HG02623 (cell line): ENCODE results near the gene FOXP1.
A peak's percentile ranks its signal among the peaks of the same experiment; 100 is the strongest.

ENCODE experiments used
- ATAC-seq: cut with Tn5 transposase; IDR thresholded peaks from one replicate; pipeline ENCODE4 v1.9.1; 2021; ENCODE audit warnings: moderate library complexity; ENCODE audit not compliant: unreplicated experiment

The FOXP1 gene

DNA sequence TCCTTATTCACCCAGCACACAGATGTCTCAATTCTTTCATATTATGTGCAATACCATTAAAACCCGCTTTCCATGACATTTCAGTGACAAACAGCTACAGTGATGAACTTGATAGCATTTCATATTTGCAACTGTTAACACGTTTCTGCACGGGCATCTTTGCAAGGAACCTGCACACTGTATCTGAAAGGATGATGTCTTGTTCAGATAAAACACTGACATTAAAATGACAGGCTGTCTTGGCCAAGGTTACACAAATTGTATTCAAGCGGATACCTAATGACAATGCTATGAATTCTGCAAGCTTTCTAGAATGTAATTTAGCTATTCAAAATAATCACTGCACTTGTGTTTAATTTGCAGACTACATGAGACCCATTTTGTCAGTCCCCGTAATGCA is 529.2 kb downstream of the FOXP1 start:
- no peak for ATAC-seq

DNA sequence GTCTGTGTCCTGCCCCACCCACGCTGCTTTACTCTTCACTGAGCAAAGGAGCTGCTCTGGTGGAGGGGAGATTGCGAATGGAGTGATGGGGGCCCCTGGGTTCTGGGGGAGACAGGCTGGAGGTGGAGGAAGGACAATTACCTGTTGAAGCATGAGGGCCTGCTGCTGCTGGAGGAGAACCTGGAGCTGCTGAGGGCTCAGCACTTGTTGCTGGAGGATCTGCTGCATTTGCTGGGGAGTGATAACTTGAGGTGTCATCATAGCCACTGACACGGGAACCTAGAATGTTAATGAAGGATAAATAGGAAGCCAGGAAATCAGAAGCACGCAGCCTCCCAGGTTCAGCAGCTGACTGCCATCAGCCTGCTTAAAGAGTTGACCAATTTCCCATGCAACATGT is 530.0 kb downstream of the FOXP1 start:
- ATAC-seq = no peak

DNA sequence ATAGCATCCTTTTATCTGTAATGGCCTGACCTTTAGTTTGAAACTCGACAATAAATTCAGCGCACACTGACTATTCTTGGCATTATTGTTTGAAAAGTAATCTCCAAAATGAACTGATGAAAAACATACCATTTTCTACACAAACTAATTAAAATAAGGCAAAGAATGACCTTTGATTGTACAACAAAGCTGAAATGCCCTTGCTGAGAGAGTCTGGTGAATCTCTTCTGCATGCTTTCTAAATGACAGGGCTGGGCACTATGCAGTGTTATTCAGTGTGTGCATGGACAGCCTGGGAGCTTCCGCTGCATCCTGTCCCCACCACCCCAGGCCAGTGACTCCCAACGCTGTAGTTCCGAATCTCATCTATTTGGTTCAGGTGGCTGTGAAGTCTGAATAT is 530.8 kb downstream of the FOXP1 start:
- no peak for ATAC-seq

DNA sequence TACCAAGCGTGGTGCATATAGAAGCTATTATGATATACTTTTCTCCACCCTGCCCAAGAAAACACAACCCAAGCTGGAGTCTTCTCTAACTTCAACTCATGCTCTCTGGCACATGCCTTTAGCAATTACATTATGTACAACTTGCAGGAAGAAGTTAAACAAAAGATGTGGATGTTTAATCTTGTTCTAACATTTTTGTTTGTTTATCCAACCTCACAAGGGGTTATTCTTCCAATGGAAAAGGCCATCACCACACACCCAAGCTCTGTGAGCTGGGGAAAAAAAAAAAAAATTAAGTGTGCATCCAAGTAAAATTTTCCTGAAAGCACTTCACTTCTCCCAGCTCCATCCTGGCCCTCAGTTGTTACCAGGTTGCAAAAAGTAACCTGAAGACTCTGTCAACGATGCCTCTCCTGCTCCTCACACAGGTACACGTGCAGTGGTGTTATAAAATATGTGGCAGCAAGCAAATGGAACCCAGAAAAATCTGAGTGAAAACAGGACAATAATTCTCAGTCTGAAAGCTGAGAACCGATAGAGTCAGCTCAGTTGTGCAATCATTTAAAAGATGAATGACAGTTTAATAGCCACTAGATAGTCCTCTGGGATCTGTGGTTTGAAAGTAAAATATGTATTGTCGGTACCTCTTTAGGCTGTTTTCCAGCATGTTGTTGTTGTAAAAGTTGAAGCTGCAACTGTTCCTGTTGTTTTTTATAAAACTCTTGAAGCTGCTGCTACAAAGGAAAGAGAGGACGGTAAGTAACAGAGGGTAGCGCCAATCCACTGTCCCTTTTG is 531.4 kb downstream of the FOXP1 start:
- no peak for ATAC-seq

DNA sequence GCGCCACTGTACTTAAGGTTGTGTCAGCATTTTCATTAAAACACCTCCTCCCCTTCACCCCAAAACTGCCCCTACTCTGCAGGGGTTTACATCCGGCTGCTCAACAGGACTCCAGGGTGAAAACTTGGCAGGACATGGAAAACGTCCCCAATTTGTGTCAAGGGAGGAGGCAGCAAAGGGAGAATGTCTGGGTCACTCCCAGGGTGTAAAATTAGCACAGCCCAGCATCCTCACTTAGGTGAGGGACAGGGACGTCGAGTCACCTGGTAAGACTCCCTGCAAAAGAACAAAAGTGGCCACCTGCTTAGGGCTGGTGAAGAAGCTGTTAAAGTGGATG is 532.3 kb downstream of the FOXP1 start:
- no peak for ATAC-seq

DNA sequence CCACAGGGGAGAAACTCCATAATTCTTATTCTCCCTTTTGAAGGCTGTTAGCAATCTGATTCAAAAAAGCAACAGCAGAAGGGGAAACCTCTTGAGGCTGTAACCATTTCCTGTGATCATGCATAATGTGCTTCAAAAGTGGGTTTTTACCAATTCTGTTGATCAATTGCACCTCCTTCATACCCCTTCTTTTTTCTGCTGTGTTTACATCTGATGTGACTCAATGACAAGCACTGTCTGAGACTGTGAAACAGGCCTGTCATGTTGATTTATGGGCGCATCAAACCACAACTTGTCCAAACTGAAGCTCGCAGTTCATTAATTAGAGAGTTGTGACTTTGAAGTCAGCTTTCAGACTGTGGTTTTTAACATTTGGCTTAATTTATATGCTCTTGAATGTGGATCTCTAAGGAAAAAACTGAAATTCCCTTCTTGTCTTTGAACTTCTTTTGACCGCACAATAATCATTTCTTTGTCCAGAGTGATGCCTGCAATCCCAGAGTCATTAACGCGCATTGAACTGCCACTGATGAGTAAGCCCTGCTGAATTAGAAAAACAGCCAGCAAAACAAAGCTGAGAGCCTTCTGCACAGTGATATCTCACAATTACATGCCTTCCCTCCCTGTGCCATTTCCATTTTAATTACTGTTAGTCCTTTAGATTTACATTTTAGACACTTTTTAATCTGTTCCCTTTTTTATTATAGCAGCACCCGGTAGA is 532.8 kb downstream of the FOXP1 start:
- ATAC-seq = no peak

DNA sequence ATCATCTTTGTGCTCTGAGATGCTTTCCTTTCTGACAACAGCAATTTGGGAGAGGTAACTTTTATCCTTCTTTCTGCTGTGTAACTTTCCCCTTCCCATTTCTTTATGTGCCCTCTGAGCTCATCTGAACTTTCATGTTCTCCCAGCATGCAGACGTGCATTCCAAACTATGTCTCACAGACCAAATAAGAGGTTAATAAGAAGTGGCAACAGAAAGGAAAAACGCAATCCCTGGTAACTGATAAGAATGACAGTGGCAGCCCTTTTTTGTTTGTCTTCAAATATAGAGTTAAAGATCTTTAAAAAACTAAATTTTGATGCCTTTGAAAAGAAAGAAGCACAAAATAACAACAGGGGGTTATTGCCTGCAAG is 533.4 kb downstream of the FOXP1 start:
- no peak for ATAC-seq

DNA sequence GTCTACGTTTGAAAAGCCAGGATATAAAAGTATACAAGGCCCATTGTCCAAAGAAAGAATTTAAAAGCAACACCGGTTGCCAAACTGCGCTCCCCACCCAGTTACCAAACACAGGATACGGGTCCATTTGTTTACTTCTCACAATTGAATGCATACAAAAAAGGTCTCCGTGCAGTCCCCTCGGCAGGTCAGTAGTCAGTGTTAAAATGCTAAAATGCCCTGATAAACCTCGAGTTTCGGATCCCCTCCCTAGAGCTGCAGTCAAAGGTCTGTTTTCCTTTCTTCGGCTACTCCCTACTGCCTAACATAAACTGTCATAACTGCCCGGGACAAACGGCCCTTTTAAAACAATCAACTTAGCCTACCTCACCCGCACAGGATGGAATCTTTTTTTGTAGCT is 534.6 kb downstream of the FOXP1 start:
- no peak for ATAC-seq

DNA sequence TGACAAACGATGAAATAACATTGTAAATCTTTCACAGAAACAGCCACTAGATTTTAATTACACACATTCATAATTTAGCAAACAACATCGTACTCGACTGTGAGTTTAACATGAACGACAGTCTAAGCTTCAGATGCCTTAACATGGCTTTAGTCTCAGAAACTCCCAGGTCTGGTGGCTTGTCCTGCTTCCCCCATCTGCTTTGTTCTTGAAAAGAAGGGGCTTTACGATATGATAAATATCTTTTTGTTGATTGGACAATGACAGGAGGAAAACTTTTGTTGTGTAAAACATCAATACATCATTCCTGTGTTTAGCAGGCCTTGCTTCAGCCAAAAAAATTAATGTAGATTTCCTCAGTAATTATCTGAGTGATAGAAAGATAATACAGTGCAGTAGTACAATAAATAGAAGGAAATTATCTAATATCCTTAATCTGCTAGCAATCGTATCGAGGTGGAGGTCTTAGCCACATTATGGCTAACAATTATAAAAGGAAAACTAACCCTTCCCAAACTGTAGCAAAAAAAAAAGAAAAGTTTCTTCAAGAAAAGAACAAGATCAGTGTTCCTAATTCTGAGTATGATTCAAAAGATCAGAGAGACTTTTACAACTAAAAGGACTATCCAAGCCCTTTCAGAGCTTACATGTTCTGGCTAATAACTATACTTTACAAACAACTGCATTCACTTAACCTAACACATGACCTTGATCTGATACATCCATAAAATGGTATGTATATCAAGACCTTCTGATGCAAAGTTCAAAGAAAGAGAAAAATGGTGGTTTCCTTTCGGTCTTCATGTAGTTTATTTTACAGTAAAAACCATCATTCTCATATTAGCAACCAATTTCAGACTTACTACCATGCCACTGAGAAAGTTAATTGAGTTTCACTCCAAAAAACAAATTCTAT is 535.7 kb downstream of the FOXP1 start:
- no peak for ATAC-seq

DNA sequence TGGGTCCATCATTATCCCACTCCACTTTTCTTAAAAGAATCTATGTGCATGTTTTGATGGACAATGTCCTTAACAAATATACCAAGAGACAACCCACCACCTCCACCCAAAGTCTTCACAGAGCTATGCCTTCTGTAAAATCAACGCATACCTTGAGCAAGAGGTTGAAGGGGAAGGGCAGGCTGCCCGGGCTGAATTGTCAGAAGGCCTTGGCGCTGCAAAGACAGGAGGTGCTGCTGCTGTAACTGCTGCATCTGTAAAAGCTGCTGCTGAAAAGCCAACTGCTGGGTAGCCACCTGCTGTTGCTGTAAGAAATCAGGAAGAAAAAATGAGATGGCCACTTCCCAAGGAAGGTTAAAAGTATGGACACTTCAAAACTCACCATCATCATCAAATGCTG is 536.7 kb downstream of the FOXP1 start:
- no peak for ATAC-seq

DNA sequence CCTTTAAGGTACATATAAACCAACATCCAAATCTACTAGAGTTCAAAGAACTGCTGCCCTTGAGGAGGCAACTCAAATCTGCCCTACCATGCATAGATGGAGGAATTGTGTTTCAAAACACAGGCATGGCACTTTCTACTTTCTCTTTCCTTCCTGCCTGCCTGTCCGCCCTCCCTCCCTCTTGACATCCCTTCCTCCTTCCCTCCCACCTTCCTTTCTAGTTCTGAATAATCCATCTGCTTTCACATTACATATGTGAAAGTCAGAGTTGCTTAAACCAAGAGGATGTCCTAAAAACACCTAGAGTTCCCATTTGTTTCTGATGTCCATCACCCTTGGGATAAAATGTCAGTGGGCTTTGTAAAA is 537.6 kb downstream of the FOXP1 start:
- peak; percentile 63 for ATAC-seq

DNA sequence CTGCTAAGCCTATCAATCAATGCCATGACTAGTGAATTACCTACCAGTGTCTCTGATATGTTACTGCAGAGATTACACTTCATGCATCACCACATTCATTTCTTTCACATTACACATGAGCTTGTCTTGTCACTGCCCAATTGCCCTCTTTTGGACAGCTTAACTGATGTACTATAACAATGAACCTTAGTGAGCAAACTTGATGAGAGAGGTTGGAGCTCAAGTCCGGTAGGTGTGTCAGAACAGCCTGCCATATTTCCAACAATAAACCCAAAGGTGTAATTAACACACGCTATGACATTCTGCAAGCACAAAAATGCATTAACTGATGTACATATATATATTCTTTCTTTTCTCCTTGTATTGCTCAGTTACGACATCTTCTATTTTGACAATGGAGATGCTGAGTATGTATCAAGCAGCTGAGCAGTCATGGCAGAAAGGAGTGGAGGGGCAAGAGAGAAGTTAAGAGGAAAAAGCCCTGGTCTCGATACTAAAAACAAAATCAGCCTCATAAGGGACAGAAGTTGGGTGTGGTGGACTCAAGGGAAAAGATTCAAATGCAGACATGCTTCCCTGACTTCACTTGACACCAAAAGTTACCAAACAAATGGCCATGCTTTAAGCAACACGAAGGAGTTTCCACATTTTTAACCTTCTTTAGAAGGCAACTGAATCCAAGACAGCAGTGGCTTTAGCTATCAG is 538.2 kb downstream of the FOXP1 start:
- no peak for ATAC-seq

DNA sequence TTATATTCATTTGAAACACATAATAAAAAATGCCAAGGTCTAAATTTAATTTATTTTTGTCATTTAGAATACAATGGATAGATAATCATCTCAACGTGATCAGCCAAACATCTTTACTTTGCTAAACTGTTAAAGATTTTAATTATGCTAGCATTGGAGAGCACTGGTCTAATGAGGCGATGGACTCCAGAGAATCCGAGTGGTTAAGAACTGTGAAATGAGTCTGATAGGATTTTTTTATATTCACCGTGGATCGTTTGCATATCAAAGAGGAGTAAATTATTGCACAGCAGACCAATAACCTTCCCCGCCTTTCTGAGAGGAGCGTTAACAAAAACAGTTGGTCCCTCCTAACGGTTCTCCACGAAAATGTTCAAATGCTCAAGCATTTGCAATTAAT is 540.8 kb downstream of the FOXP1 start:
- ATAC-seq = no peak

DNA sequence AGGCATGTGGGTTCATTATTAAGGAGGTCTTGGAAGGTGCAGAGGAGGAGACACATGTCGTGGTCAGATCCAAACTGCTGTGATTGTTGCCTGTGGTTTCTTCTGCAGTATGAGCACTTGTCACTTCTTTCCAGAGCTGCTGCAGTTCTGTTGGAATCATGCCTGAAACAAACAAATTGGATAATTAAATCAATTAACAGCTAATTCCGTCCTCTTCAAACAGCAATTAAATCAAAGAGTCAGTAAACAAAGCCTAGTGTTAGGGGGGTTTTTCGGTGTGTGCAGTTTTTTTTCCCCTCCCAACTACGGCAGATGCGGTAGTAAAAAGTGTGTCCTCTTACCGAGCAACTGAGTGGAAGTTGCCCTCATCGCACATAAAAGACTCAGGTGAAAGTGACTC is 542.2 kb downstream of the FOXP1 start:
- no peak for ATAC-seq

DNA sequence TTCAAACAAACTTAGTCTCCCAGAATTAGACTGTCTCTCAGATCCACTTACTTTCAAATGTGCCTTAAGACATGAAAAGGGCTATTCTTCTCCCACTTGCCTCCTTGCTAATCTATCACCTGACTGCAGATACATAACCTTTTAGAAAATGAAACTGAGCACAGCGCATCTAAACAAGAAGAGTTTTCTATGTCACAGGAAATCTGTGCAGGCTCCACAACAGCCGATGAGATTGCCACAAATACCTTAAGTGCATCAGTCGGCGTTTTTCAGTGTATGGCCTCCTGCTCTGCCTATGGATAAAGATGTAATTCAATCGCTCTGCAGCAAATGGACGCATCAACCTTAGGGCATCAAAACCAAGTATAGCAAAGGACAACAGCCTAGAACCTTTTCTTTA is 544.2 kb downstream of the FOXP1 start:
- ATAC-seq = no peak

DNA sequence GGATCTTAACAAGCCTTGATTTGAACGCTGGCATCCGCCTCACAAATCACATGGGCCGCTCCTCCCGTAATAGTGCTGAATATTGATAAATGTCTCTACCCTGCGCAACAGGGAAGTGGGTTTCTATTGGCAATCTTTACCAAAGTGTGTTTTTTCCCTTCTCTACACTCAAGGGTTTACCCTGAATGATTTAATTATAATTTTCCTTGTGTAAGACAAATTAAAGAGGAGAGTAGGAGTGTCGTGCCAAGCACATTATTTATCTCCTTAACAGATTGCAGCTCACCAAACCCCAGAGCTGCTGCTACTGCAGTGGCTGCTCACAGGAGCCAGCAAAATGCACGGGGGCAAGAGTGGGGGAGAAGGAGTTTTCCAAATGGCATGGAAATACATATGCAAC is 545.8 kb downstream of the FOXP1 start:
- ATAC-seq = no peak

DNA sequence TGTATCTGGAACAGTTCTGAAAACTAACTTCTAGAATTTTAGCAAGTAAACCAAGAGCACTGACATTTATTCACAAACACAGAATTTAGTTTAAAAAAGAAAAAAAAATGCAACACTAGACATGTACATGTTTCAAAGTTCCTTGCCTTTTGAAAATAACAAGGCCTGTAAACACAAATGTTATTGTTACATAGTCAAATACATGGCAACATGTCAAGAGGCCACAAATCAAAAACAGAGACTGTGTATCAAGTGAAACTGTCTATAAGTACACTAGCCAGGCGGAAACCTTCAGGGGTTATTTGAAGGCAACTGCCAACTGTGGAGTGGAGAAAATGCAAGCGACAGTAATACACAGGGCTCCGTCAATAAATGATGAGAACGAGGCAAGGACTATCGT is 547.6 kb downstream of the FOXP1 start:
- no peak for ATAC-seq

DNA sequence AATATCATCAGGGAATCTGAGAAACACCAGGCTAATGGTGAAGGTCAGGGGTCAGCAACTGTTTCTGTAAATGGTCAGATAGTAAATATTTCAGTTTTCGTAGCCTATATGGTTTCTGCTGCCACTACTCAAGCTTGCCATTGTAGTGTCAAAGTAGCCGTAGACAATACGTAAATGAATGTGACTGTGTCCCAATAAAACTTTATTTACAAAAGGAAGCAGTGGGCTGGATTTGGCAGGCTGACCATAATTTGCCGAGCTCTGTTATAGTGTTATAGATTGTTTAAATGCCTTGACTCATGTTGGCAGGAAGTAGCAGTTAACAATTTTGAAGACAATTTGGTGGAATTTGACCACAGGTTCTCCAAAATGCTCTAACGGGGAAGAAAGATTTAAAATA is 548.2 kb downstream of the FOXP1 start:
- no peak for ATAC-seq

DNA sequence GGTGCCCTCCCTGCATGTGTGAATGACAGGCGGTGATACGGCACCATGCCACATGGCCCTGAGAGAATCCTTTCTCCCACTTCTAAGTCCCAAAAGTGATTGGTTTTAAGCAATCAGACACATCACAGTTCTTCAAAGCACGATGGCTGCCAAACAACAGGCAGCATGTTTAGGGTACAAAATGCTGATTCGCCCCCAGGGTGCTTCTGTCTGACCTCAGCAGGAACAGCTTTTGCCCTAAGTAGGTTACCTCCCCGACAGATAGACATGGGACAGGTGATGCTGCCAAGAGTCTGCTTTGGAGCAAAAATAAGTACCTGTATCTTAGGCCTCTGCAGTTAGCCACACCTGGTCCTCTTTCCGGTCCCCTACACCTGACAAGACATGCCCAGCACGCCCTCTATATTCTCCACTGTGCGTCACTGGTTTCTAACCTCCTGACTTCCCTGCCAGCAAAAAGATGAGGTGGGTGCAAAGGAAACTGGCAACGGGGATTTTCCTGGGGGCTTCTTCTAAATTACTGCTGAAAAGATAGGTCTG is 549.8 kb downstream of the FOXP1 start:
- no peak for ATAC-seq

DNA sequence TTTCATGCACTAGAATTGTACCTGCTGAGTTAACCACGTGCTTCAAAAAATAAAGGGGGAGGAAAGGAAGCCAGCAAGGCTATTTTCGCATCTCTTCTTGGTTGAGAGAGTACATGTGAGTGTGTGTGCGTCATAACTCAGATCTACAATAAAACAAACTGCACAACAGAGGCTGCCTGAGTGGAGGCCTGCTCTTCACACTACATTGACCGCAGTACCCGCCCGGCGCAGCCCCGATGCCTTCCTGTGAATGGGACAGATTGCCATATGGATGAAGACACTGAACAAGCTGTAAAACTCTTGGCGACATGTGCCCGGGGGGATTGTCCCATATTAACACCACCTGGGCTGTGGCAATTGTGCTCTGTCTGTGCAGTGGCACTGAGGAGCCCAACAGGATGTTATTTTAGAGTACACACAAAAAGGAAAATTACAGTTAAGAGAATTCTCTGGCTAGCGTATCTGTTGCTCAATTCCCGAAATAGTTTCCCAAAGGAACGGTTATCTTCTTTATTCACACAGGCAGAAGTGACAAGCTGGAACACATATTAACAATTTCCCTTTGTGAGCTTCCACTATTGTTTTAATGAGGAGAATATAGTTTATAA is 551.5 kb downstream of the FOXP1 start:
- ATAC-seq = no peak

DNA sequence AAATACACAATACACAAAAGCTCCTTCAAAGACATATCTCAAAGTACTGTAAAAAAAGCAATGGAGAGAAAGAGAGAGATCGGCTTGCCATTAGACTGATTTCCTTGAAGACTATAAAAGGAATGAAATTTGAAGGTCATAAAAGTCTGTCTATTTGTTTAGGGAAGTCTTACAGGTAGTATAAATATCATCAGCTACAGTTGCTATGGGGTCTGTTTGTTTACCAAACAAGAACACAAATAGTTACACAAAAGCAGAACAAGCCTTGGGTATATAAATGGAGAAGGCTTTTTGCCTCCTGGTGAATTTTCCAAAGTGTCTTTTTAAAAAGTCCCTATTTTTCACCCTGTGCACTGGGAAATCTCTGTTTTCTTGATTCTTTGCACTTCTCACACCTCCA is 552.3 kb downstream of the FOXP1 start:
- no peak for ATAC-seq
